ENCODE data around the gene HAND2.

Gene HAND2

DNA sequence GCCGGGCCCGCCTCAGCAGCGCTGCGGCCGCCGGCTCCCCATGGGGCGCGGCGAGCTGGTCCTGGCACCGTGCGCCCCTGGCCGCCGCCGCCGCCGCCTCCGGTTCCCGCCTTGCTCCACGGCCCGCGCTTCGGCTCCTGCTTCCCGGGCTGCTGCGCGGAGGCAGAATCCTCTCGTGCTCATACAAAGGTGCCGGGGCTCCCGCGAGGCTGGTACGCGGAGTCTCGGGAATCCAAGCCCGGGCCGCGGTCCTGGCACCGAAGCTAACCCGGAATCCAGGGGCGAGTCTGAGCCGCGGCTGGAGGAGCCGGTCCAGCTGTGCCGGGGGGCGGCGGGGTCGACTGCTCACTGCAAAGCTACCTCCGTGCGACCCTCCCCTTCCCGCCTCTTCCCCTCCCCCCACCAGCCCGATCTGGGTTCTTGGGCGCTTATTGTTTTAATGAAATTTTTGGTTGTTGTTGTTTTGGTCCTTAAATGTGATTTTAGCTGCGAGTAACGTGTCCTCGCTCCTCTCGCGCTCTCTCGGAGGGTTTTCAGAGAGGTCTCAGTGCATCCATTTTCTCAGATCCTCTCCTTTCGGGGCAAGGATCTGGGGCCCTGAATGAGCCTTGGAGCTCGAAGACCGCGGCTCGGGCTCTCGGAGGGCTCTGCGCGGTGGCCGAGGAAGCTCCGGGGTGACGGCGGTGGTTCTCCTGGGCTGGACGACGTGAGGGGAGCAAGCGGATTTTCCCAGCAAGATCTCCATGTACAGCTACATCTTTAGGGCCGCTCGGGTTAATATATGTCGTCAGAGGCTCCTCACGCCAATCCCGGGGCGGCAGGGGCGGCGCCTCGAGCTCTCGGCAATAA is at the start of gene HAND2:
Gene HAND2, minus strand, starts transcription at position 753 of the 849 bp plus-strand sequence. CDS start 940 bp downstream, outside the sequence.
- no peak for DNase-seq

DNA sequence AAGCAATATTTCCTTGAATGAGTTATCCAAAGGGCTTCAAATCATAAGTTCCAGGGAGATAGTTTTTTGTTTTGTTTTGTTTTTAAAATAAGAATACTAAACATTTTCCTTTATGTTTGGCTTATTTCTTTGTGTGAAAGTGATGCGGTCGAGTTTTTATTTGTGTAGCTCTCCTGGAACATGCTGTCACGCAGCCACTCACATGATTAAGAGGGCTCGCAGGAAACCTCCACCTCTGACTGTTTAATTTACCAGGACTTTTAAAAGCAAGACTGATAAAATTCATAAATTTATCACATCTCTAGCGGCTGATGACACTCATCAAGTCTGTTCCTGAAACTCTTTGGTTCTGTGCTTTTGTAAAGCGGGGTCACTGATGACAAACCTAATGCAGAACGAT is 48.9 kb upstream of the HAND2 start:
- no peak for DNase-seq

DNA sequence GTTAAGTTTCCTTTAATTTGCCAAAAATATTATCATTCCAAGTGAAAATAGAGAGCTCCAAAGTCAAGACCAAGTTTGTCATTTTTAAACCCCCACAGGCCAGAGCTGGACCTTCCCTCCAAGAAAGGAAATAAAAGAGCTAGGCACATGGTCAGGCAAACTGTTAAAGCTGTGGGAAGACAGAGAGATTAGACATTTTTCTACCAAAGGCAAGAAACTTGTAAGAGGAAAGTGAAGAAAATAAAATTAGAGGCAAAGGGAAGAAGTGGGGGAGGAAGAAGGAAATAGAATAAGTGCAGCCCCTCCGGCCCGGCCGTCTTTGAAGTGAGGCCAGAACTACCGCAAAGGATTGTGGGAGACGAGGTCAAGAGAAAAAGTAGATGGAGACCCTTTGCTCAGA is 47.9 kb upstream of the HAND2 start:
- no peak for DNase-seq

DNA sequence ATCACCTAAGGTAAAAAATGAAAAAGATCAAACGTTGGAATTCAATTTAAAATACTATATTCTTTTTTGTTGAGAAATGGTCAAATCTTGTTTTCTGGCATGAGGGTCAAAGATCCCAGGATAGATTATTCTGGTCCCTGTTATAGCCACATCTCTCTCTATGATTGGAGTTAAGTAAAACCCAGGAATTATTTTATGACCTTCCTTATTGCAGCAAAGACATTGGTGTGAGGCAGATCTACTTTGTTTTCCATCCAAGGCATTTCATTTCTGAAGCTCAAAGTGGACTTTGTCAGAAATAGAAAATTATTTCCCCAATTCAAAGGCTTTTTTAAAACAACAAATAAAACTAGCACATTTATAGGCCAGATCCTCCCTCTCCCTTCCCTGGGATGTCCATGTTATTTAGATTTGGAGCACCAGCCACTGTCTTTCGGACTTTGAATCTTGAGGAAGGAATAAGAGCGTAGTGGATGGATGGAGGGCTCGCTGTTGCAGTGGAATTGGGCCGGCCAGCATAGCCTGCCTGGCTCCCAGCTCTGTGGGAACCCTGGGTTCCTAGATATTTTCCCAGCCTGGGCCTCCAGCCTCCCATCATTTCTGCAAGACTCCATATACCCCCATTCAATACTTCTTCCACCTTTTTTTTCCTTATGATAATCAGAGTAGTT is 45.6 kb upstream of the HAND2 start:
- DNase-seq: no peak

DNA sequence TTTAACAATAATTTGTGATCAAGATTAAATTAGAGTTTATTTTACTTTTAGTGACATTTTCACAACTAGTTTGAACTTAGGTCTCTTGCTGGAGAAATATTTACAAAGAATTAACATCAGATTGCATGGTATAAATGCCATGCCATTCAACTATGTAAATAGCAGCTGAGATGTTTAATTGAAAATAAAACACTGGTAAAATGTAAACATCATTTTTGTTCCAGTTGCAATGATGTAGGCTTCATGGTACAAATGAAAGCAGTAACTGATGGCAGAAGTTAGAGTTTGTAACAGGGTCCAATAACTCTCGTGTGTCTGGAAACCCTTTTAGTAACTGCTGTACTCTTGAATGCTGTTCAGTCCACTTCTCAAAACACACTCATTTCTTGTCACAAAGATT is 43.7 kb upstream of the HAND2 start:
- DNase-seq: no peak

DNA sequence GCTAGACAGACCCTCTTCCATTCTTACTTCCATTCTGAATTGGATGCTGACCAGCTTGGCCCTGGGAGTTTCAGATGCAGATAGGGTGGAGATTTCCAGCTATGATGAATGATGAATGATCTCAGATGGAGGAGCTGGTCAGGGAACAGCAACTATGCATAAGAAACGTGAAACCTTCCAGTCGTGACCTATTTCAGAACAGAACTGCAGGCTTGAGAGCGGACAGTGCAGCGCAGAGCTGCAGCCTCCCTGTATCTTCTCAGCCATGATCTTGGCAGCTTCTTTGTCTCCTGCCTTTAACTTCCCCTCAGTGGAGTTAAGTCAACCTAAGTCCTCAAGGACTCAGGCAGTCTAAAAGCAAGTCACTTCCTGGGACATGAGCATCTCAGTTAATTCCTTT is 43.3 kb upstream of the HAND2 start:
- no peak for DNase-seq

DNA sequence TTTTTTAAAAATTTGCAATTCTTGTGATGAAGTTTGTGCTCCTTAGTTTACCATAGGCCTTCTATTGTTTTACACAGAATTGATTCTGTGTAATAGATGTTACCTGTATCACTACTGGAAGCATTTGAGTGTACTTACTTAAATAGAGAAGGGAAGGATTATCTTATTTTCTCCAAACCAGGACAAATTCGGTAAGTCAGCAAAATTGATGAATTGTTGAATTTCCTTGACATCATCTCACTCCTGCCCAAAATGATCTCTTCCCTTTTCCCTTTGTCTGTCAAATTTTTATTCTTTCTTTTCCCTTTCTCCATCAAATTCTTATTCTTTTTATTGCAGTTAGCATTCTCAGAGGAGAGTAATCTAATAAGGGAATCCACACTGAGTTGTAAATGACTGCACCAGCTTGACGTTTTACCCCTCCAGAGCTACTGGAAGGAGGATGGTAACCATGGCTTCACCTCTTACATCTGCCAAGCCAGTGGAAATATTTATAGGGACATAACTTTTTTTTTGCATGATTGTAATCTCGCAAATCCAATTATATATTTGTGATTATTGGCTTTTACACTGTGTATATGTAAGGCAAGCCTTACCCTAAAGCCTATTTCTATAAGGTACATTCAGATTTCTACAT is 42.6 kb upstream of the HAND2 start:
- DNase-seq: no peak

DNA sequence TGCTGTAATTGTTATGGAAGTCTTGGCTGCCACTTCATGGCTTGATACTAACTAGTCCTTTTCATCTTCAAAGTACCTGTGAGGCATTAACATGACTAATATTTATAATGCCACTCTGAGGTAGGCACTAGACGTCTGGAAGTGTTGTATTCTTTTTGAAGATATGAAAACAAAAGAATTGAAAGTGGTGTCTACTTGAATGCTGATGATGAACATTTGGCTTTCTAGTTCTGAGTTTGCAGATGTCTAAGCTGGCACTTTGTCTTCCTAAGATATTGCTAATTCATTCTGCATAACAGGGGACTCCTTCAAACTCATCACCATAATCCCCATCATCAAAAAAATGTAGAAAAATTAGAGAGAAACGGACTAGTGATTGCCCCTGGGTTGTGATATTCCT is 41.6 kb upstream of the HAND2 start:
- no peak for DNase-seq

DNA sequence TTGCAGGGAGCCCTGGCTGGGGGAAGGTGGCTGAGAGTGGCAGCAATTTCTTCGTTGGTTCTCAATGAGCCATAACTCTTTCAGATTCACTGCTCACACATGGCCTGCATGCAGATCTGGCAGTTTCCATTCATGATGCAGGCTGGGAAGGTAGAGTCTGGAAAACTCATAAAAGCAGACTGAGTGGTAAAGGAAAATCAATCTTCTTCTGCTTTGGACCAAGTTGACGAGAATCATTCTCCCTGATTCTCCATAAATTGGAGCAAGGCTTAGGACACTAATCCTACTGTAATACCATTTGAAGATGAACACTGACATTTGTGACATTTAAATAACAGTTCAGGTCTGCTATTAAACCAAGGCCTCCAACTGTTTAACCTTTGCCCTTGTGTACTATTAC is 35.3 kb upstream of the HAND2 start:
- DNase-seq: no peak

DNA sequence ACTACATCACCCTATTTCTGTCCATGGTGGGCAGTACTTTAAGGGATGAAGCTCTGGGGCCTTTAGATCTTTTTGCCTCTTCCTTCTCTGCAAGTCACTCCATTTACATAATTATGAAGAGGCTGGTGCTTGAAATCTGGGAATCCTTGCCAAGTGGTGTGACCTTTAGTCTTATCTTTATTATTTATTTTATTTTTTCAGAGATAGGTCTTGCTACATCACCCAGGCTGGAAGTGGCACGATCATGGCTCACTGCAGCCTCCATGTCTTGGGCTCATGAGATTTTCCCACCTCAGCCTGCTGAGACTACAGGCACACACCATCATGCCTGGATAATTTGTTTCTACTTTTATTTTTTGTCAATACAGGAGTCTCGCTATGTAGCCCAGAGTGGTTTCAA is 34.4 kb upstream of the HAND2 start:
- no peak for DNase-seq

DNA sequence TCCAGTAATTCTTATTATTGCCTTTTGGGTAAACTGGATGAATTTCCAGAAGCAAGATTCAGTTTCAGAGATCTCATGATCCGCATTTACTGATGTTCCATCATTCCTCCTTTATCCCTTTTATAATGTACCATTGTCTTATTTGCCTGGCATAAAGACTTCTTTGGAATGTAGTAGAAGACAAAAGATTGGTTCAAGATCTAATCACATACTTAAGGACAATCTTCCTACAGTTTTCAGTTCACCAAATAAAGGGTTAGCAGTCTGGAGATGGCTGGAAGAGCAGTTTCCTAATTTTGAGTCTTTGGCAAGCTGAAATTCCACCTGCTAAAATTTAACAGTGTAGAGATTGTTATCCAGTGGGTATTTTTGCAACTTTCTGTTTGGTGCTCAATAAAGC is 30.9 kb upstream of the HAND2 start:
- DNase-seq: no peak

DNA sequence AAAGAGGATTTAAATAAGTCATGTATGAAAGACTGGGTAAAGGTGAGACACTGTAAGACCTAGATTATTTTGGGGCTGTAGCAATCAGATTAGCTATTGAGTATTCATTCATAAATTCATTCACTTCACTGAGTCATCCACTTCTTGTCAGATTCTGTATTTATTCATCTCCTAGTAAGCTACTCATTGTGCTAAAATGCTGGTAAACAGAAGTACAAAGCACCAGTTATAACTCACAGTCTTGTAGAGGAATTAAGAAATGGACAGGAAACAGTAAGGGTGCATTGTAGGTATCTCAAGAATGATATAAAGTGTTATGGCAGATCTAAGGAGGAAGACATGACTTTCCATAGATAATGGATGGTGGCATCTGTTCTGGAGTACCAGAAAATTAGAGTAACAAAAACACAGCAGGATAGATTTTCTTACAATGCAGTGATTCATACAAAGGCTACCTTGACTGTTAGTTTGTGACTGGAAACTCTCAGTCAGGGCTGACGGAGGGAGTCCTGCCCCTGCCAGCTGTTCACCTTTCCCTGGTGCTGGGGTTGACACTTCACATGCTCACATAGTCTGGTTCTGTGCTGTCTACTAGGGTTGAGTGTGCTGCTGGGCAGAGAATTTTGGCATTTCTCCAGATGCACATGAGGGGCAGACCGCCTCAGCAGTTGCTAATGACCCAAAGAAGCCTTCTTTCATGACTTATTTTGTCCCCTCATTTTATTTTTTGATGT is 26.5 kb upstream of the HAND2 start:
- no peak for DNase-seq

DNA sequence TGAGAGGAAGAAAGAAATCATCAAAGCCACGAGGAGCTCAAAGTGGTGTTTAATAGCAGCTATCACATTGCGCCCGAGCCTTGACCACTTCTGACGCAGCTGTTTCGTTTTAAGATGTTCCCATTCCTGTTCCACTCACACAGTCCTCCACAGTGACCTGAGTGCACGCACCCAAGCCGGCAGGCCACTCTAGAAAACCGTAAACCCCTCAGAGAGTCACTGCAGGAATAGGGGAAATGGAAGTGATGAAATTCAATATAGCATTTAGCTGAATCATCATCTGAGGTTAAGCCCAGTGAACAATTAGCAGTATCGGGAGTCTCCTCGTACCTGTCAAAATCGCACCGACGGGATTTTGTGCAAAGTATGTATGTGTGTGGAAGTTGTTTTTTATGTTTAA is 17.9 kb upstream of the HAND2 start:
- DNase-seq: no peak

DNA sequence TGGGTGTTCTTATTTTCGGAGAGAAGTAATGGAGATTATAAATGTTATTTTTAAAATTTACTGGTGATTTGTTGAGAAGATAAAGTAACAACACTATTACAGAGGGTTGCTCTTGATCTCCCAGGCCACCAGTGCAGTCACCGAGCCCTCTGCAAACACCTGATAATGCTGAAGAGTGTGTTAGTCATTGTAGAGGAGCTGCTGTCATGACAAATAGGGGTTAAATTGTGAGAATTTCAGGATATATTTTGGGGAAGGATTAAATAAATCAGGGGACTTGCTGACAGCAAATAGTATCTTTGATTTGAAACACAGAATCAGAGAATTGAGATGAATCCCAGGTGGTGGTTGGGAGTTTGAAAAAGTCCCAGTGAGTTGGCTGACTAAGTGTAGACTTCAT is 16.7 kb upstream of the HAND2 start:
- no peak for DNase-seq

DNA sequence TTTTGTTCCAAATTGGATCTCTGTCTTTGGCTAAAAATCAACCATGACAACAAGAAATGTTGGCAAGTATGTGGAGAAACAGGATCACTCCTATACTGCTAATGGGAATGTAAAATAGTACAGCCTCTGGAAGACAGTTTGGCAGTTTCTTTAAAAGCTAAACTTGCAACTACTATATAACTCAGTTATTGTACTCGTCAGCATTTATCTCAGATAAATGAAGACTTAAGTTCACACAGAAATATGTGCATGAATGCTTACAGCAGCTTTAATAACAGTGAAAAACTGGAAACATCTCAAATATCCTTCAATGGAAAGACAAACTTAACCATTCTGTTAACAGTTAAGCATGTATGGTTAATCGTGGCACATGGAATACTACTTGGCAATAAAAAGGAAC is 15.4 kb upstream of the HAND2 start:
- no peak for DNase-seq

DNA sequence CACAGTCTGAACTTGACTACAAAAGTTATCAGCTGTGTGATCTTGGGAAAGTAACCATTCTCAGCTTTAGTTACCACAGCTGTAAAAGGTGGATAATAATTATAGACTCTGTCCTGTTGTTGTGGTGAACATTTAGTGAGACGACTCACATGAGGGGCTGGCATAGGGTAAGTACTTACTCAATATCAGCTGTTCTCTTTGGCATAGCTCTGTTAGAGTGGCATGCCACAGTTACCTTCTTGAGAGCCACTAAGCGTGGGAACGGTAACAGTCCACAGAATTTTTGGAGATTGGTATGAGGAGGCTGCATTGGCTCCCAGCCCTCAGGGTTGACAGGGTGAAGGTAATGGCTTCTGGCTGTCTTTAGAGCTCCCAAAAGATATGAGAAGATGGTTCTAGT is 13.2 kb upstream of the HAND2 start:
- no peak for DNase-seq

DNA sequence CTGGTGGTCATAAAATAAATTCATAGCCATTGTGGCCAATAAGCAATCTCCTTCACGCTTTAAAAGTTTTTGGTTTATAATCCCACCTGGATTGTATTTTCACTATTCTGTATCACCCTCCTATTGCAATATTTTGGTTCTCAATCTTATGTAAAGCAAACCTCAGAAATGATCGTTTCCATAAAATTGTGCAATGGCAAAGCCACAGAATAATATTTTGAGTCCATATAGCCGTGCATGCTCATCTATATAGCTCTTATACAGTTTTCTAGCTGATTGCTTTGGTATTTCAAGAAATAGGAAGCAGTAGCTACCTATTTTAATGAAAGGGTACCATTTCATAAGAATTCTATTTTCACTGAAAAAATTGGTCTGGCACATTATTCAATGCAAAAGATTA is 10.0 kb upstream of the HAND2 start:
- DNase-seq: no peak

DNA sequence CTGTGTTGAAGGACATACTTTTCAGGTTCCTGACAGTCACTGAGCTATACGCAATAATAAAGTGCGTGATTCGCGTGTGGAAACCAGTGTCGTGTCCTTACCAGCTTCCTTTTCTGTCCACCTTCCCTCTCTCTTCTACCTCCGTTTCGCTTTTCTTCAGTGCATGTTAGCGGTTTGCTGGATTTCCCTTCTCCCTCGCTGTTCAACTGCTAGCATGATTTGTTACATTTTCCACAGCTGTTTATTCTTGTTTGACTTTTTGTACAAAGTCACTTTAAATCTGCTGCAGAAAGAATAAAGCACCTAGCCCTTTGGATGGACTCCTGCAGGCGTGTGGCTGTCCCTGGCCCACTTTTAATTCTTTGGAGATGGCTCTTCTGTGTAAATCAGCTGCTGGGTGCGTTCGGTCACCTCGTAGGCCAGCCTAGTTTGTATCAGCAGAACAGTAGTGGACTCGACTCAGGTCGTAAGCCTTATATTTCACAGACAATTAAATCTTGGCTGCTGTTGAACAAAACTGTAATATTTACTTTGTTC is 8.9 kb upstream of the HAND2 start:
- DNase-seq: no peak

DNA sequence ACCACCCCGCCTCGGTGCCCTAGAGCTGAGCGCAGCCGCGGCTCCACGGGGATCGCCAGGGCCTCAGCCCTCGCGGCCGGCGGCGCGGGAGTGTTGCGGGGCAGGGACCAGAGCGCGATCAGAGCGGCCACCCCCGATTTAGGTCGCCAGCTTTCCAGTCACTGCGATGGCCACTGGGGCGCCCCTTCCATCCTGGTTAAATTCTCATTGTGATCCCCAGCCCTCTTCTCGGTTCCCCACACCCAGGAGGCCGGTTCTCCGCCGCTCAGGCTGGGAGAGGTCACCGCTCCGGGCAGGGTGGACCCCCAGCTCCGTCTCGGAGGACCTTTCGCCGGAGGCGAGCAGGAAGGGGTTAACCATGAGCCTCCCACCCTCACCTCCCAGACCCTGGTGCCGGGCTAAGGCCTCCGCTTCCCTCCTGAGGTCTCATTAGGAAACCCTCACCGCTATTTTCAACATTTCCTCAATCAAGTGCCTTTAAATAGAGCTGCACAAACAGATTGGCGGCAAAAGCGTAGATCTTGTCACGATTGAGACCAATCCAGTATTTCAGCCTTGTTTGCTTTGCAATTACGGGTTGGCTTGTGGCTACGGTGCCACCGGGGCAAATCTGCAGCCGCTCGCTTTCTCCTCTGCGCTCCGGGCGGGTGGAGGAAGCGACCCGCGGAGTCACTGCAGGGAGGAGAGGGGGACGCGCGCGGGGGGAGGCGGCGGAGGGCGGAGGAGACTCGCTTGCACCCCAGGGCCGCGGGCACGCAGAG is 8.3 kb upstream of the HAND2 start:
- DNase-seq: no peak

DNA sequence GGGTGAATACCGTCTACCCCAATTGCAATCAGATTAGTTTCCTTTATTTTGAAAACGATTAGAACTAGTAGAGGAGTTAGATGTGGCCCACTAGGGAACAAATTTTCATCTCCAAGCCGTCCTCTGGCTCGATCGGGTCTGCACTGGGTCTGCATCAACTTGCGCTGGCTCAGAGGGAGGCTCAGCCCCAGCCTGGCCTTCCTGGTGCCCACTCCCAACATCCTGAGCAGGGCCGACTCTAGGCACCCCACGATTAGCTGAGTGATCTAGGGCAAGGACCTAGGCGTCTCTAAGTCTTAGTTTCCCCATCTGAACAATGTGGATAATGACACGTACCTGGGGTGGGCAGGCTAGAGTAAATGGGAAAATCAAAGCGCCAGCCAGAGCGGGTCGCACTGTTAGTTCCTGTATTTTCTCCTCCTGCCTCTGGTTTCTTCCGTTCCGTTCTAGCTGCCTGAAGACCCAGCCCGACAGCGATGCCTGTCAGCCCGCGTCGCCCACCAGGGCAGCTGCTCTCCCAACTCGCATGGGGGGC is 7.7 kb upstream of the HAND2 start:
- no peak for DNase-seq

DNA sequence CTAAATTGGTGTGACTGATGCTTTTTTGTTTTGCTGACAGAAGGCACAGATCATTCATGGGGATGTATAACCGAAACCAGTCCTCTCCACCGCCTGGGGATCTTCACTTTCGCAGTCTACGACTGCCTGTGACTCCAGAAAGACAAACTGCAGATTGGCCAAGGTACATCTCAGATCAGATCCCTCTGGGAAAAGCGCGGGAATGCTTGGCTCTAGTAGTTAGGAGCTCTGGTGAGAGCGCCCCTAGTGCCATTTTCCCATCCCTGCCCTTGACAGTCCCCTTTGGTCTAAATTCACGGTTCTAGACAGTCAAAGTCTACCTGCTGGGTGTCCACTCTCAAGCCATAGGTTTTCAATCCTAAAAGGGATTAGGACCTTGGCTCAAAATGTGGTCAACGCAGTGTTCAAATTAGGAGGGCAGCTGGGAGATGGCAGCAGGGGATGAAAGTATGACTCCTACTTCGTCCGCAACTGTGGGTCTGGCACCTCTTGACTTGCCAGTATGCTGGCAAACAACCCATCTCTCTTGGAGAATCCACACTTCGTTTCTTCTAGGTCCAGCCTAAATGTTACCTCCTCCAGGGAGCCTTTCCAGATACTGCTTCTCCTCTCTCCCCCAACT is 6.9 kb upstream of the HAND2 start:
- no peak for DNase-seq

DNA sequence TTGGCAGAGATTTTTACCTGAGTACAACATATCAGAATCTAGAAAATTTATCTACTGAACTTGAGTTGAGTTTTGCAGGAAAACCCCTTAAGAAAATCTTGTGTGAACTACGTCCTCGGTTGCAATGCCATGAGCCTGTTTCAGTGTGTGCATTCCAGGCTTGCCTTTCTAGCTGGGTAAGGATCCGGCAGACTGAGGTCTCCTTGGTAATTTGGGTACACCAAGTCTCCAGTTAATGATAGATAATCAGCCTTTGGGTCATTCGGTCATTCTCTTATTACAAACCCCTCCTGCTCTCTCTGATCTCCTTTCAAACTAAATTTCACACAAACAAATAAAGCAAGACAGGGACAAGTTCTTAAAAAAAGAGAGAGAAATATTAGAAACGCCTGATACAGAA is 5.9 kb upstream of the HAND2 start:
- DNase-seq: no peak
